Measurements from ENCODE around the gene TAOK3. TPM values are rescaled to one million over a fixed set of nuclear protein-coding genes. Genes with fewer than 3 reads are reported as not detected.

TAOK3 gene
- total and polyA plus RNA-seq, 2 of the 4 experiments (the other 2 are of a cell fraction) = 26.3 to 54.5 TPM

DNA sequence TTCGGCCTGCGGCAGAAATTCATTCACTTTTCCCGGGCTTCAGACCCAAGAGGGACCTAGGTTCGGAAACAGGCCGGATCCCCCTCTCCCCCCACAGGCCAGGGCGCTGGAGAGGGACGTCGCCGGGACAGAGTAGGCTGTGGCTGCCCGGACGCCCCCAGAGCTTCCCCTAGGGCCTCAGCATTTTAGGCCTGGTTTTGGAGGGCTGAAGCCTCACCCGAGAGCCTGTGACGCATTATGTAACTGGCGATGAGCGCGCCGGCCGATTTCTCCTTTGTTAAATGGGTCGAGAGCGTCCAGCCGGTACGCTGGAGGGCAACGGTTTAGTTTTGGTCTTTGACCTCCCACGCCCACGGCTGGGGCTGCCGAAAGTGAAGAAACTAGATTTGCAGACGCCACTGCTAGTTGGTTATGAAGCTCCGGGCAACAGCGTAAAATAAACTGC, 236.1 kb downstream of the TAOK3 start:
- Histone ChIP-seq H3K4me1 (ENCODE audit: control insufficient read depth, insufficient read depth, low read length) (peaks cover 2% of the 10 kb centered on the region; the same call in 1 of the 2 replicates), H3K14ac (replicated peaks; ENCODE audit: low read depth, low read length) (peak overlapping the region; percentile 48), H3K9ac (ENCODE audit: low read depth, low read length) (peak overlapping the region; percentile 84), H2AK9ac (replicated peaks; ENCODE audit: low read depth, low read length, poor library complexity) (peak overlapping the region; percentile 95), H4K91ac (ENCODE audit: insufficient read depth, low read depth, low read length) (no peak overlapping the region), H3K4me2 (ENCODE audit: low read depth, low read length) (peak overlapping the region; percentile 92), H4K5ac (ENCODE audit: low read depth, low read length) (no peak overlapping the region; the same call in 1 of the 2 replicates), H2BK5ac (ENCODE audit: low read depth, low read length, poor library complexity, severe bottlenecking) (peak overlapping the region; percentile 51), H3K79me1 (ENCODE audit: low read depth in 1 of 2, low read length in 2 of 2) (peaks cover 11 to 41% of the 10 kb centered on the region in 2 experiments), H3K56ac (ENCODE audit: extremely low read depth, insufficient read depth, low read length) (peak overlapping the region; percentile 57), H3K36me3 (ENCODE audit: control insufficient read depth, insufficient read depth, low read length) (peaks cover 15% of the 10 kb centered on the region), H3K4me3 (ENCODE audit: insufficient read depth, low read depth, low read length) (peak overlapping the region; percentile 78), H3K23ac (ENCODE audit: low read depth, low read length) (peak overlapping the region; percentile 60; the same call in 1 of the 2 replicates), H2AFZ (replicated peaks; ENCODE audit: low read length, poor library complexity) (peak overlapping the region; percentile 97), H3K27ac (ENCODE audit: insufficient read depth, low read length) (peak overlapping the region; percentile 42), H3K9me1 (ENCODE audit: insufficient read depth, low read length) (peaks cover 5% of the 10 kb centered on the region; the same call in 1 of the 2 replicates), H4K8ac (ENCODE audit: low read depth in 2 of 2, low read length in 2 of 2) (0 out of 4 replicates have a peak overlapping the region, but pooled peaks of 1 of the 2 experiments have one; percentile 20), H2BK20ac (ENCODE audit: low read depth, low read length) (no peak overlapping the region), H2BK15ac (ENCODE audit: low read depth, low read length) (no peak overlapping the region), H3K18ac (ENCODE audit: low read depth, low read length) (no peak overlapping the region), H3K4ac (ENCODE audit: low read depth, low read length) (peak overlapping the region; percentile 7), H4K20me1 (ENCODE audit: insufficient read depth, low read length) (no peaks in the 10 kb centered on the region), H3K9me3 (ENCODE audit: control insufficient read depth, insufficient read depth, low read length) (no peaks in the 10 kb centered on the region), H2BK120ac (ENCODE audit: low read depth, low read length) (no peak overlapping the region), H3K27me3 (ENCODE audit: control insufficient read depth, insufficient read depth, low read length) (no peaks in the 10 kb centered on the region), H2AK5ac (ENCODE audit: low read depth, low read length) (no peak overlapping the region)
- peak; percentile 38 for ATAC-seq (ENCODE audit: low read depth)
- CTCF ChIA-PET = no interaction called here
- no peak for TF ChIP-seq FOS (IDR thresholded peaks at IDR 0.05; ENCODE audit: low read depth, low read length)
- TF ChIP-seq SMC3 (IDR thresholded peaks at IDR 0.05; ENCODE audit: low read depth, low read length) = no peak
- TF ChIP-seq POLR2A (IDR thresholded peaks at IDR 0.05; ENCODE audit: low read depth, low read length) = no peak
- TF ChIP-seq MAFK (IDR thresholded peaks at IDR 0.05; ENCODE audit: low read depth, low read length) = no peak
- no peak for TF ChIP-seq NFE2L2 (IDR thresholded peaks at IDR 0.05; ENCODE audit: low read depth, low read length)
- TF ChIP-seq MXI1 (IDR thresholded peaks at IDR 0.05; ENCODE audit: borderline replicate concordance, low read depth, low read length) = no peak
- TF ChIP-seq CHD1 (IDR thresholded peaks at IDR 0.05; ENCODE audit: low read depth, low read length) = no peak
- no peak for TF ChIP-seq CEBPB (IDR thresholded peaks at IDR 0.05; ENCODE audit: low read depth, low read length)
- TF ChIP-seq, protein P1, sequence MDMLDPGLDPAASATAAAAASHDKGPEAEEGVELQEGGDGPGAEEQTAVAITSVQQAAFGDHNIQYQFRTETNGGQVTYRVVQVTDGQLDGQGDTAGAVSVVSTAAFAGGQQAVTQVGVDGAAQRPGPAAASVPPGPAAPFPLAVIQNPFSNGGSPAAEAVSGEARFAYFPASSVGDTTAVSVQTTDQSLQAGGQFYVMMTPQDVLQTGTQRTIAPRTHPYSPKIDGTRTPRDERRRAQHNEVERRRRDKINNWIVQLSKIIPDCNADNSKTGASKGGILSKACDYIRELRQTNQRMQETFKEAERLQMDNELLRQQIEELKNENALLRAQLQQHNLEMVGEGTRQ (IDR thresholded peaks at IDR 0.05; ENCODE audit: low read depth, low read length) = no peak
- TF ChIP-seq RFX5 (IDR thresholded peaks at IDR 0.05; ENCODE audit: low read depth, low read length) = no peak
- TF ChIP-seq, protein P2, sequence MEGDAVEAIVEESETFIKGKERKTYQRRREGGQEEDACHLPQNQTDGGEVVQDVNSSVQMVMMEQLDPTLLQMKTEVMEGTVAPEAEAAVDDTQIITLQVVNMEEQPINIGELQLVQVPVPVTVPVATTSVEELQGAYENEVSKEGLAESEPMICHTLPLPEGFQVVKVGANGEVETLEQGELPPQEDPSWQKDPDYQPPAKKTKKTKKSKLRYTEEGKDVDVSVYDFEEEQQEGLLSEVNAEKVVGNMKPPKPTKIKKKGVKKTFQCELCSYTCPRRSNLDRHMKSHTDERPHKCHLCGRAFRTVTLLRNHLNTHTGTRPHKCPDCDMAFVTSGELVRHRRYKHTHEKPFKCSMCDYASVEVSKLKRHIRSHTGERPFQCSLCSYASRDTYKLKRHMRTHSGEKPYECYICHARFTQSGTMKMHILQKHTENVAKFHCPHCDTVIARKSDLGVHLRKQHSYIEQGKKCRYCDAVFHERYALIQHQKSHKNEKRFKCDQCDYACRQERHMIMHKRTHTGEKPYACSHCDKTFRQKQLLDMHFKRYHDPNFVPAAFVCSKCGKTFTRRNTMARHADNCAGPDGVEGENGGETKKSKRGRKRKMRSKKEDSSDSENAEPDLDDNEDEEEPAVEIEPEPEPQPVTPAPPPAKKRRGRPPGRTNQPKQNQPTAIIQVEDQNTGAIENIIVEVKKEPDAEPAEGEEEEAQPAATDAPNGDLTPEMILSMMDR (conservative IDR thresholded peaks at IDR 0.05; ENCODE audit: low read depth, low read length) = no peak
- no peak for TF ChIP-seq BHLHE40 (IDR thresholded peaks at IDR 0.05; ENCODE audit: low read depth, low read length)
- no peak for TF ChIP-seq RCOR1 (IDR thresholded peaks at IDR 0.05; ENCODE audit: insufficient replicate concordance, low read length)
- no peak for TF ChIP-seq RAD21 (IDR thresholded peaks at IDR 0.05; ENCODE audit: low read length)
- TF ChIP-seq, protein P3, sequence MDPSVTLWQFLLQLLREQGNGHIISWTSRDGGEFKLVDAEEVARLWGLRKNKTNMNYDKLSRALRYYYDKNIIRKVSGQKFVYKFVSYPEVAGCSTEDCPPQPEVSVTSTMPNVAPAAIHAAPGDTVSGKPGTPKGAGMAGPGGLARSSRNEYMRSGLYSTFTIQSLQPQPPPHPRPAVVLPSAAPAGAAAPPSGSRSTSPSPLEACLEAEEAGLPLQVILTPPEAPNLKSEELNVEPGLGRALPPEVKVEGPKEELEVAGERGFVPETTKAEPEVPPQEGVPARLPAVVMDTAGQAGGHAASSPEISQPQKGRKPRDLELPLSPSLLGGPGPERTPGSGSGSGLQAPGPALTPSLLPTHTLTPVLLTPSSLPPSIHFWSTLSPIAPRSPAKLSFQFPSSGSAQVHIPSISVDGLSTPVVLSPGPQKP (IDR thresholded peaks at IDR 0.05; ENCODE audit: borderline replicate concordance, low read depth, low read length) = no peak
- TF ChIP-seq MAZ (IDR thresholded peaks at IDR 0.05; ENCODE audit: borderline replicate concordance, low read depth, low read length) = no peak
- no TSS peak for BruUV-seq (replicated peaks)
- in situ Hi-C loops (cut with MboI; ENCODE audit: low sequenced_read_pairs) (loop anchor here (25.0 kb wide), 1 partner anchor 274 kb away; no protein-coding TSS in a partner anchor), dilution Hi-C loops (cut with HindIII; ENCODE audit: low sequenced_read_pairs, unreplicated experiment) (no loop called here), intact Hi-C loops (cut with micrococcal nuclease) (loop anchor here (2.0 to 5.0 kb wide), 3 partner anchors 74 to 1531 kb away; partner anchors contain the start of genes PRKAB1 and WSB2)
- DNase-seq = peak; percentile 36
- POLR2A ChIA-PET (ENCODE audit: unreplicated experiment) = interaction anchor here (0.6 kb wide), 1 partner anchor 74 kb away, joined by 16 read pairs; no protein-coding TSS in a partner anchor
- 0% methylated on average over 13 of the region's 29 CpGs; no CpG with 5 or more reads in 1 of the 2 experiments for WGBS, 2 experiments (ENCODE audit: extremely low coverage in 2 of 2, insufficient read length in 1 of 2)
